ENCODE measurements around the gene CYP2W1.
"Not testable (repeated sequence)": the region's sequence is repeated elsewhere in the genome, so short reads cannot be mapped to it uniquely, and the experiment has no call there.

Gene CYP2W1

GRCh38 chr7:997404-998395 lies 14.7 kb downstream of the CYP2W1 start:
- TF ChIP-seq, protein P1, sequence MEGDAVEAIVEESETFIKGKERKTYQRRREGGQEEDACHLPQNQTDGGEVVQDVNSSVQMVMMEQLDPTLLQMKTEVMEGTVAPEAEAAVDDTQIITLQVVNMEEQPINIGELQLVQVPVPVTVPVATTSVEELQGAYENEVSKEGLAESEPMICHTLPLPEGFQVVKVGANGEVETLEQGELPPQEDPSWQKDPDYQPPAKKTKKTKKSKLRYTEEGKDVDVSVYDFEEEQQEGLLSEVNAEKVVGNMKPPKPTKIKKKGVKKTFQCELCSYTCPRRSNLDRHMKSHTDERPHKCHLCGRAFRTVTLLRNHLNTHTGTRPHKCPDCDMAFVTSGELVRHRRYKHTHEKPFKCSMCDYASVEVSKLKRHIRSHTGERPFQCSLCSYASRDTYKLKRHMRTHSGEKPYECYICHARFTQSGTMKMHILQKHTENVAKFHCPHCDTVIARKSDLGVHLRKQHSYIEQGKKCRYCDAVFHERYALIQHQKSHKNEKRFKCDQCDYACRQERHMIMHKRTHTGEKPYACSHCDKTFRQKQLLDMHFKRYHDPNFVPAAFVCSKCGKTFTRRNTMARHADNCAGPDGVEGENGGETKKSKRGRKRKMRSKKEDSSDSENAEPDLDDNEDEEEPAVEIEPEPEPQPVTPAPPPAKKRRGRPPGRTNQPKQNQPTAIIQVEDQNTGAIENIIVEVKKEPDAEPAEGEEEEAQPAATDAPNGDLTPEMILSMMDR (IDR thresholded peaks at IDR 0.05; ENCODE audit: borderline replicate concordance, insufficient read depth, low read depth, low read length): no peak
- H3K4me3 ChIP-seq (ENCODE audit: low read depth, low read length): no peak overlapping the region

DNA sequence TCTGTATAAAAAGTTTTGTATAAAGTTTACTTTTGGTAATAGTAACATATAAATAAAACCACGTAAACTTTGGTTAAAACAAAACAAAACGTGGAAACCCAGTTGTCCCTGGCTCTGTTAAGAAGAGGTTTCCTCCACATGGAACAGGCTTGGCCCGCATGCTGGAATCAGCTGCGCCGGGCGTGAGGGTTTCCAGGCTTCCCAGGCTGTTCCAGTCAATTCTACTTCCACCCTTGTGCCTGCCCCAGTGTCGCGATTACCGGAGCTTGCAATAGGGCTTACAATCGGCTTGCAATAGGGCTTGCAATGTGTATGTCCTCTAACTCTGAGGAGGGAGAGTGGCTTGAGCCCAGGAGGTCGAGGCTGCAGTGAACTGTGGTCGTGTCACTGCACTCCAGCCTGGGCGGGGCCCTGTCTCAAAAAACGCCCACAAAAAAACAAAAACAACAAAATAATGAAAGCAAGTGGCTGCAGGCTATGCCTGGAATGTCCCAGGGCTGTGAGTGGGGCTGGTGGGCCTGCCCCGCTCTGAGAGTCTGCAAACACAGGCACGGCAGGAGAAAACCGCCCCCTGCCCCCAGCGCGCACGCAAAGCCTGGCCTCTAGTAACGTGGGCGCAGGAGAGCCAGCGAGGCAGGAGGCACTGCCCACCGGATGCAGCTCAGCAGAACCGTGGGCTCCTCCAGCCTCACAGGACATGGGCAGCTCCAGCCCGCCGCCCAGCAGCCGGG lies 16.3 kb downstream of the CYP2W1 start:
- H3K4me3 ChIP-seq (ENCODE audit: low read depth, low read length): no peak overlapping the region
- TF ChIP-seq, protein P1 (IDR thresholded peaks at IDR 0.05; ENCODE audit: borderline replicate concordance, insufficient read depth, low read depth, low read length): no peak

GRCh38 chr7:999941-1000935 lies 17.3 kb downstream of the CYP2W1 start:
- no peak overlapping the region for H3K4me3 ChIP-seq (ENCODE audit: low read depth, low read length)
- TF ChIP-seq, protein P1 (IDR thresholded peaks at IDR 0.05; ENCODE audit: borderline replicate concordance, insufficient read depth, low read depth, low read length): no peak

GRCh38 chr7:1001069-1001770 lies 18.2 kb downstream of the CYP2W1 start:
- not testable (repeated sequence) for H3K4me3 ChIP-seq (ENCODE audit: low read depth, low read length)

DNA sequence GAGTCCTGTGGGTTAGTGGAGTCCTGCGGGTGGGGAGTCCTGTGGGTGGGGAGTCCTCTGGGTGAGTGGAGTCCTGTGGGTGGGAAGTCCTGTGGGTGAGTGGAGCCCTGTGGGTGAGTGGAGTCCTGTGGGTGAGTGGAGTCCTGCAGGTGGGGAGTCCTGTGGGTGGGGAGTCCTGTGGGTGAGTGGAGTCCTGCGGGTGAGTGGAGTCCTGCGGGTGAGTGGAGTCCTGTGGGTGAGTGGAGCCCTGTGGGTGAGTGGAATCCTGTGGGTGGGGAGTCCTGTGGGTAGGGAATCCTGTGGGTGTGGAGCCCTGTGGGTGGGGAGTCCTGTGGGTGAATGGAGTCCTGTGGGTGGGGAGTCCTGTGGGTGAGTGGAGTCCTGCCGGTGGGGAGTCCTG lies 19.0 kb downstream of the CYP2W1 start:
- not testable (repeated sequence) for H3K4me3 ChIP-seq (ENCODE audit: low read depth, low read length)

DNA sequence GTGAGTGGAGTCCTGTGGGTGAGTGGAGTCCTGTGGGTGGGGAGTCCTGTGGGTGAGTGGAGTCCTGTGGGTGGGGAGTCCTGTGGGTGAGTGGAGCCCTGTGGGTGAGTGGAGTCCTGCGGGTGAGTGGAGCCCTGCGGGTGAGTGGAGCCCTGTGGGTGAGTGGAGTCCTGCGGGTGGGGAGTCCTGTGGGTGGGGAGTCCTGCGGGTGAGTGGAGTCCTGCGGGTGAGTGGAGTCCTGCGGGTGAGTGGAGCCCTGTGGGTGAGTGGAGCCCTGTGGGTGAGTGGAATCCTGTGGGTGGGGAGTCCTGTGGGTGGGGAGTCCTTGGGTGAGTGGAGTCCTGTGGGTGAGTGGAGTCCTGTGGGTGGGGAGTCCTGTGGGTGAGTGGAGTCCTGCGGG lies 19.5 kb downstream of the CYP2W1 start:
- H3K4me3 ChIP-seq (ENCODE audit: low read depth, low read length): not testable (repeated sequence)

DNA sequence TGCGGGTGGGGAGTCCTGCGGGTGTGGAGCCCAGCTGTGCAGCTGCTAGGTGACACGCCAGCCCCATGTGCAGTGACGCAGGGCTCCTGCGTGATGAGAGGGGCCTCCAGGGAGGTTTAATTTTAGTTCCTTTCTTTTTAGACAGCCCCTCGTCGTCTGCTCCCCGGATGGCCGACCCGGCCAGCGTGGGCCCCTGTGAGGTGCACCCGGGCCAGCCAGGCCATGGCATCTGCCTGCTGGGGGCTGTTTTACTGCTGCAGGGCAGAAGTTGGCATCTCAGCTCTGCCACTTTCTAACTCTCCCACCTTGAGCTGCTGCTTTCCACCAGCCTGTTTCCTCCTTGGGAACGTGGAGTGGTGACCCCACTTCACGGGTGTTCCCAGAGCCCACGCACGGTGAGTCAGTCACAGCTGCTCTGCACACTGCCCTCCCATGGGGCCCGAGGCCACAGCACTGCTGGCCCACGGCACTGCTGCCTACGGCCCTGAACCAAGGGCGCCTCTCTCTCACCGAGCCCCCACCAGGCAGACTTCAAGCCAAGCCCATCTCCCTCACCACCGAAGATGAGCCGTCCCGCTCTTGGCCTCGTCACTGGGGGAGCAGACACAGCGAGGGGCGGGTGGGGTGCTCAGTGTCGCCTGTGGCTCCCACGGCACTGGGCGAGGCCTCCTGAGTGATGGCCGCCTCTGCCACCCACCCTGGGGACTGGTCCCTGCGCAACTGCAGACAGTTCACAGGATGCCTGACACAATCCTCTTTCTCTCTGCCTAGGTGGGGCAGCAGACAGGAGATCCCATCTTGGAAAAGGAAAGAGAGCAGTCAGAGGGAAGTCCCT lies 21.3 kb downstream of the CYP2W1 start:
- no peak overlapping the region for H3K4me3 ChIP-seq (ENCODE audit: low read depth, low read length)
- TF ChIP-seq, protein P1 (IDR thresholded peaks at IDR 0.05; ENCODE audit: borderline replicate concordance, insufficient read depth, low read depth, low read length): no peak
